Urinary bladder (tissue), 4 donors: ENCODE results near the gene EPS8L2. TPM values are rescaled to one million over a fixed set of nuclear protein-coding genes. Genes with fewer than 3 reads are reported as not detected.

Source experiments
- DNase-seq: peaks from one replicate; pipeline ENCODE4 v3.0.0-alpha.2; 2015; ENCODE audit errors: extremely low spot score
- H3K27ac ChIP-seq: one replicate; pipeline ENCODE4 v1.5.1; 2013; ENCODE audit warnings: low read depth, mild to moderate bottlenecking, moderate library complexity
- H3K36me3 ChIP-seq: one replicate; pipeline ENCODE4 v1.6.1; 2013; ENCODE audit warnings: mild to moderate bottlenecking, moderate library complexity; ENCODE audit not compliant: insufficient read depth
- H3K4me1 ChIP-seq: one replicate; pipeline ENCODE4 v1.6.1; 2013; ENCODE audit warnings: mild to moderate bottlenecking, moderate library complexity; ENCODE audit not compliant: insufficient read depth
- H3K4me3 ChIP-seq: one replicate; pipeline ENCODE4 v1.5.1; 2013; ENCODE audit warnings: low read depth, low read length
- WGBS: extraction: QIAGEN DNeasy Blood & Tissue Kit; methylation state at CpG from one replicate; pipeline ENCODE4 v1.1.7; 2013; 5-methylcytosine and 5-hydroxymethylcytosine counted together
- polyA plus RNA-seq: library from polyadenylated mRNA; stranded (reverse); fragments of 200-250 nt; gene quantifications from one replicate; pipeline ENCODE4 v1.2.3, GENCODE V29; 2013
- total RNA-seq: library from RNA; depleted of rRNA; stranded (reverse); fragments of >200 nt; gene quantifications from one replicate; pipeline ENCODE4 v1.2.3, GENCODE V29; 2014
- donor health status: healthy with polysubstance abuse.
- donor health status: healthy.

Gene EPS8L2
- total and polyA plus RNA-seq, 2 donors, result 12.4 to 23.2 TPM

DNA sequence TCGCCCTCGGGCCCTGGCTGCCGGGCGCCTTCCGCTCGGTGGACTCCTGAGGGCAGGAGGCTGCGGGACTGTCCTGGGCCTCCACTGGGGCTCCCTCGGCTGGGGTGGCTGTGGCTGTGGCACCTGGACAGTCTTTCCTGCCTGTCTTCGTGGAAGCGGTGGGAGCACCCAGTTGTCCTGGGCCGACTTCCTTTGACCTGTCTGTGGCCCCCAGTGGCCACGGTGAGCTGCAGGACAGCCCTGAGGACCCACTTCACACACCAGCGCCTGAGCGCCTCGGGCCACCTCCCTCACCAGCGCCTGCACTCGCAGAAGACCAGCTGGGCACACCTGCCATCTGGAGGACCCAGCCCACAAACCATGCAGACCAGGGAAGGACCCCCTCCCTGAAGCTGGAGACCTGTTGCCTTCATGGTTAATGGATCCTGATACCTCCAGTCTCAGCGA is 1.8 kb upstream of the EPS8L2 start:
- Histone ChIP-seq H3K4me1 (no peaks in the 10 kb centered on the region), H3K36me3 (no peaks in the 10 kb centered on the region), H3K27ac (peak overlapping the region; percentile 74), H3K4me3 (no peak overlapping the region)
- 88% methylated on average over 18 of the region's 18 CpGs for WGBS
- DNase-seq, result no peak

DNA sequence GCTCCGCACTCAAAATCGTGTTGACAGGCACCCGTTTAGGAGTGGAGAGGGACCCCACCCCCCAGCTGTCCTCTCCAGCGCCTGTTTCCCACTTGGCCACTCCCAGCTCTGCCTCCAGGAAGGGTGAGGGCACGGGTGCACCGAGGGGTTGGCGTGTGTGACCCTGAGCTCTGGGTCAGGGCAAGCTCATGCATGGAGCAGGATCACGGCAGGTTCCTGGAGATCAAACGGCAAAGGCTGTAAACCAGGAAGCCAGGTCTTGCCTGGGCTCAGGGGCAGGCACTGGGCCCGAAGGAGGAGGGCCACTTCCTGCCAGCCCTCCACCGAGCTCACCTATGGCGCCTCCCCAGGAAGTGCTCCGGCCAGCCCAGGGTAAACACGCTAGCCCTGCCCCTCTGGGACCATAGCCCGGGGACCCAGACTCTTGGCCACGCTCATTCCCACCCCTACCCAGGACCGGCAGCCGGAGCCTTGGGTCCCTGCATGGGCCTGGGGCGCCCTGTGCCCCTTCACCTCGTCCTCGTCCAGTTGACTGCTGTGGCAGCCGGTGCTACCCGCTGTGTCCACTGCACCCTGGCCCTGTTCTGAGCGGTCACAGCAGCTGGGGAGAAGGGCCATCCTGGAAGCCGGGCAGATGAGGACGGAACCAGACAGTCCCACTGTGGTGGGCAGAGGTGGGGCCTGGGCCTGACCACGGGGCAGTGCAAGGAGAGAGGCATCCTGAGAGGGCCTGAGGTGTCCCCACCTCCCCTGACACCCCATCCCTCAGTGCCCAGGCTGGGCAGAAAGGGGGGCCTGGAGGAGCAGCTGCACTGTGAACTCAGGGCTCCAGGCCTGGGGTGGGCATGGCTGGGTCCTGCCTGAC is 1.0 kb upstream of the EPS8L2 start:
- H3K27ac ChIP-seq, result peak overlapping the region; percentile 74
- 67% methylated on average over 27 of the region's 27 CpGs for whole genome bisulfite sequencing
- no peaks in the 10 kb centered on the region for H3K36me3 ChIP-seq
- DNase-seq, result no peak
- no peak overlapping the region for H3K4me3 ChIP-seq
- no peaks in the 10 kb centered on the region for H3K4me1 ChIP-seq

DNA sequence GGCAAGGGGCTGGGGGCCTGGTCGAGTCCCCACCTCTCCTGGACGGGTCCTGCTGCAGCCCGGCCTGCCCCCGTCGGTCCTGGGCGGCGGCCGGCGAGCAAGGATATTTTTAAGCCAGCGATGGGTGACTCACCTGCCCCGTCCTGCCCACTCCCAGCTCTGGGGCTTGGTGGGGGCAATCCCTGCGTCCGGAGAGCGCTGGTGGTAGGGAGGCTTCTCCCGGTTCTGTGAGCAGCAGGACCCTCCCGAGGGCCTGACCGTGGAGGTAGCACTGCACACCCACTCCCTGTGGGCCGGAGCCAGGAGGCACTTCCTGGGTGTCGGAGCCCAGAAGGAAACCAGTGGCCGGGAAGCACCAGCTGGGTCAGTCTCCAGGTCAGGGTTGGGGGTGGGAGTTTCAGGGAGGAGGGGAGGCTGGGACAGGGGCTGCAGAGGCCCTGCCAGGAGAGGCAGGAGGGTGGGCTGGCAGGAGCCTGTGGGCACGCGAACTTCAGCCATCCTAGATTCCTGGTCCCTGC is 467 bp downstream of the EPS8L2 start:
- Histone ChIP-seq H3K36me3 (peaks cover 1% of the 10 kb centered on the region), H3K4me1 (no peaks in the 10 kb centered on the region), H3K4me3 (peak overlapping the region; percentile 50), H3K27ac (peak overlapping the region; percentile 59)
- no peak for DNase-seq
- 5% methylated on average over 22 of the region's 22 CpGs for WGBS

DNA sequence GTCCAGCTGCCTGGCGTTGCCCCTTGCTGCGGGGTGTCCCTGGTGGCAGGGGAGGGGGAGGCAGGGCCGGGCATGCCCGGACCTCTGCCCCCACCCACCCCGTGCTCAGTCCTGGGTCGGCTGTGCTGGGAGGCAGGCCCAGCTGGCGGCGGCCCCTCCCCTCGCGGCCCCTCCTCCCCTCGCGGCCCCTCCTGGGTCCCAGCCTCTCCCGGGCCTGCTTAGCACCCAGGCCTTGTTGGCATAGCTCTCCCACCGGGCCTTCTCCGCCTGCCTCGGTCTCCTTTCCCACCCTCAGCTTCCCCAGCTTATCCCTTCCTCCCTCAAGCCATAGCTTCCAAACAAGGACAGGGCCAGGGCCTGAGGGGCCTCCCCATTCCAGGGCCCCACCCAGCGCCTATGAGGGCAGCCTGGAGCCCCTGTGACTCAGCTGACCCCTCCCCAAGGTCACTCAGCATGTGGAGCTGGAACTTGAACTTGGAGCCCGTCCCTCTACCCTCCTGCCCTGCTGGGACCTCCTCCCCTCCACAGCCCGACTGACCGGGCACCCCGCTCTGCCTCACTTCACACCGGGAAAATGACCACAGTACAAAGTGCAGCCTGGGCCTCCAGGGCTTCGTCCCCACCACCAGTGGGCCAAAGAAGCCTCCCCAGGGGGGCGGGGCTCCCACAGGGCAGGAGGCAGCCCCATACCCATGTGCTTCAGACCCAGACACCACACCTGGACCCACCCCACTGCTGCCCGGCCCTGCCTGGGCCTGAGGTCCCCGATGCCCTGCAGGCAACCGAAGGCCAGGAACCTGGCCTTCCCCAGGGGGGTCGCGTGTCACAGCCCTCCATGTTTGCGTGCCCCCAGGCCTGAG is 1.2 kb downstream of the EPS8L2 start:
- H3K27ac ChIP-seq, result no peak overlapping the region
- H3K36me3 ChIP-seq, result peaks cover 1% of the 10 kb centered on the region
- DNase-seq, result no peak
- 40% methylated on average over 30 of the region's 30 CpGs for WGBS
- H3K4me3 ChIP-seq, result peak overlapping the region; percentile 50
- no peaks in the 10 kb centered on the region for H3K4me1 ChIP-seq

DNA sequence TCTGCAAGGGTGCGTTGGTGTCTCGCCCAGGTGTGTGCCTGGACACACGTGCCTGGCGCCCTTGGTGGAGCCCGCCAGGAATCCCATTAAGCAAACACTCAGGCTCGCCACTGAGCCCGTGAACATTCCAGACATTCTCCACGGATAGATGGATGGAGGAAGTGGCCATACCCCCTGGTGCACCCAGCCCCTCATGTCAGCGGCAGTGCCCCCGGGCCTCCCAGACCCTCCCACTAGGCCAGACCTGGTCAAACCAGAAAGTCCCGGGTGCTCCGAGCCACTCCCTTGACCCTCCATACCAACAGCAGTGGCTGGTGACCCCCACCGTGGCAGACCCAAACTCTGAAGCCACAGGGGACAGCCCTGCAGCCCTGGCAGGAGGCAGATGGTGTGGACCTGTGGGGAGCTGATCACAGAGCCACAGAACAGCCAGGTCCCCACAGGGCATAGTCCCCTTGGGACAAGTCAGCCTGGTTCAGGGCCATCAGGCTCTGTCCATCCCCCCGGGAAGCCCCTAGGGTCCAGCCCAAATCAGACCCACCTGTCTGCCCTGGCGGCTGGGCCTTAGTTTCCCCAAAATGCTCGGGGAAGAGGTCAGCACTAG is 1.9 kb downstream of the EPS8L2 start:
- 80% methylated on average over 16 of the region's 16 CpGs for WGBS
- Histone ChIP-seq H3K36me3 (peaks cover 1% of the 10 kb centered on the region), H3K27ac (no peak overlapping the region), H3K4me1 (no peaks in the 10 kb centered on the region), H3K4me3 (no peak overlapping the region)
- no peak for DNase-seq

DNA sequence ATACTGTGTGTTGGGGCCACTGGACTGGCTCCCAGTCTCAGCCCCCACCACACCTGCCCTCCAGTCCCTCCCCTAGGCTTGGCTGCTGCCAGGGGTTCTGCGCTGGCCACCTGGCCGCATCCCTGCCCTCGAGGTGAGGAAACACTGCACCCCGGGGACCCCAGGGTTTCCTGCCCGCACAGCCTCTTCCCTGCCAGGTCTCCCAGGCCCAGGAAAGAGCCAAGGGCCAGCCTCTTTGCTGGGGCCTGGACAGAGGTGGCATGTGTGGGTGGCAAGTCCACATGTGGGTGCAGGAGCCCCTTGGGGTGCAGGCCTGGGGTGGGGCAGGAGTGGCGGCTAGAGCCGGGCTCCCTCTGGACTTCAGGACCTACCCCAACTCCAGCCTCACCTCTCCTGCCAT is 2.5 kb downstream of the EPS8L2 start:
- Histone ChIP-seq H3K27ac (no peak overlapping the region), H3K4me1 (no peaks in the 10 kb centered on the region), H3K36me3 (peaks cover 1% of the 10 kb centered on the region), H3K4me3 (no peak overlapping the region)
- DNase-seq, result no peak
- WGBS, result 77% methylated on average over 7 of the region's 7 CpGs

DNA sequence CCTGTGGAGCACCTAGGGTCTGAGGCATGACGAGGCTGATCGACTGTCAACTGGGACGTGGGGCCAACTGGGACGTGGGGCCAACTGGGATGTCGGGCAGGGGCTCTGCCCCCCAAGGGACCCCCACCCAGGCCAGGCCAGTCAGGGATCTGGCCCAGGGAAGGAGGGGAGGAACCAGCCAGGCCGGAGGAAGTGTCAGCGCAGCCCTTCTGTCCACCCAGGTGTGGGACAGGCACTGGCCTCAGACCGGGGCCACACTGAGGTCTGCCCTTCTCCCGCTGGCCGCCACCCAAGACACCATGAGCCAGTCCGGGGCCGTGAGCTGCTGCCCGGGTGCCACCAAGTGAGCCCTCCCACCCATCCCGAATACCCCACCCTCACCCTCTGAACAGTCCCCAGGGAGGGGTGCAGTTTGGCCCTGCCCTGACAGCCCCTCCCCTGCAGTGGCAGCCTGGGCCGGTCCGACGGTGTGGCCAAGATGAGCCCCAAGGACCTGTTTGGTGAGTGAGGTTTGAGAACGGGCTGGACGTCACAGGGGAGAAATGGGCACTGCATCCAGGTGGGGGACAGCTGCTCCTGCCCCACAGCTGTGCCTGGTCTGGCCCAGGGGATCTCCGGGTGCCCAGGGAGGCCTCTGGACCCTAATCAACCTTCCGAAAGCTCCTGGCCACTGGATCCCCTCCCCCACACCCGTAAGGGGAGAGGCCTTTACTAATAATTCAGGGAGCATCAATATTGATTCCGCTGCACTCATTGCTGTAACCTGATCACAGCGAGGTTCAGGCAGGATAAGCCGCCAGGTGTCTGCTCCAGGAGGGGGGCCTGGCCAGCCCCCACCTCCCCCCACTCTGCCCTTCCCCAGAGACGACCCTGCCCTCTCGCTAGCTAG is 3.3 kb downstream of the EPS8L2 start:
- H3K27ac ChIP-seq, result no peak overlapping the region
- 71% methylated on average over 27 of the region's 27 CpGs for WGBS
- no peak overlapping the region for H3K4me3 ChIP-seq
- H3K36me3 ChIP-seq, result peaks cover 1% of the 10 kb centered on the region
- DNase-seq, result no peak
- H3K4me1 ChIP-seq, result no peaks in the 10 kb centered on the region

DNA sequence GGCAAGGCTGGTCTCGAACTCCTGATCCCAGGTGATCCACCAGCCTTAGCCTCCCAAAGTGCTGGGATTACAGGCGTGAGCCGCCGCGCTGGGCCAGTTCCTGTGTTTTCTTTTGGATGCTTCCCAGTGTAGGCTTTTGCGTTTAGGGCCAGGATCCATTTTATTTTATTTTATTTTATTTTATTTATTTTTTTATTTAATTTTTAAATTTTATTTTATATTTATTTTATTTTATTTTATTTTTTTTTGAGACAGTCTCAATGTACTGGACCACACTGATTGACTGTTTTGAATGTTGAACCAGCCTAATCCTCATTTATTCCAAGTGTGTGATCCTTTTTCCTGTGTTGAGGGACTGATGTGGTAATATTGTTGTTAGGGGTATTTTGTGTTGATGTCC is 8.4 kb downstream of the EPS8L2 start:
- no peak for DNase-seq

DNA sequence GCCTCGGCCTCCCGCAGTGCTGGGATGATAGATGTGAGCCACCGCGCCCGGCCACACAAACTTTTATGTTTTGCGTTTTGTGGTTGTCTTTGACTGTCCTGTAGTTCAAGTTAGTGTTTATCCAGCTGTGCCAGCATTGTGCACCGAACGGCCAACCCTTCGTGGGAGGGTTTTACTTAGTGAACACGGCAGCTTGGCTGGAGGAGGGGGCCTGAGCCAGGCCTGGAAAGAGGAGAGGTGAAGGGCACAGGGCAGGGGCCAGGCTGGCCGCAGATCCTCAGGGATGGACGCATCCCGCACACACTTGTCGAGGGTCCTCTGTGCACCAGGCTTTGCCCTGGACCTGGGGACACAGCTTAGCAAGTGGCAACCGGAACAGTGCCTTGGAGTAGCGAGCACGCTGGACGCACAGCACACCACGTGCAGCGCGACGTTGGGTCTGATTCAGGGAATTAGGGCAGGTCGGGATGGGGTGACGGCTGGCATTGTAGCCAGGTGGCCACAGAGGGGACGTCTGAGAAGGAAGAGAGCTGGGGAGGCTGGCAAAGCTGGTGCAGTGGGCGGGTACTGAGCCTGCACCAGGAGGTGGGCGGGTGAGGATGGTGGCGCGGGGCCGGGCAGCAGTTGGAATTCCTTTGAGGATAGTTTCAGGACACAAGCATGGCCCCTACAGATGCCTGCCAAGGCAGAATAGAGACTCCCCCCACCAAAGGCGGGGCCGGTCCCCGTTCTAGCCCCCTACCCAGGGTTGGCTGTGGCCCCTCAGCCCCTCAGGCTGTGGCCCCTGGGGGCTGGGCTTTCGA is 13.4 kb downstream of the EPS8L2 start:
- H3K27ac ChIP-seq, result no peak overlapping the region
- DNase-seq, result no peak
- 83% methylated on average over 34 of the region's 34 CpGs for WGBS
- H3K36me3 ChIP-seq, result no peaks in the 10 kb centered on the region
- H3K4me3 ChIP-seq, result no peak overlapping the region
- H3K4me1 ChIP-seq, result no peaks in the 10 kb centered on the region

More for the DNA sequence above, 8.4 kb downstream of the EPS8L2 start:
- WGBS, result 97% methylated on average over 6 of the region's 6 CpGs
- Histone ChIP-seq H3K27ac (no peak overlapping the region), H3K4me3 (no peak overlapping the region), H3K36me3 (peaks cover 1% of the 10 kb centered on the region), H3K4me1 (no peaks in the 10 kb centered on the region)

DNA sequence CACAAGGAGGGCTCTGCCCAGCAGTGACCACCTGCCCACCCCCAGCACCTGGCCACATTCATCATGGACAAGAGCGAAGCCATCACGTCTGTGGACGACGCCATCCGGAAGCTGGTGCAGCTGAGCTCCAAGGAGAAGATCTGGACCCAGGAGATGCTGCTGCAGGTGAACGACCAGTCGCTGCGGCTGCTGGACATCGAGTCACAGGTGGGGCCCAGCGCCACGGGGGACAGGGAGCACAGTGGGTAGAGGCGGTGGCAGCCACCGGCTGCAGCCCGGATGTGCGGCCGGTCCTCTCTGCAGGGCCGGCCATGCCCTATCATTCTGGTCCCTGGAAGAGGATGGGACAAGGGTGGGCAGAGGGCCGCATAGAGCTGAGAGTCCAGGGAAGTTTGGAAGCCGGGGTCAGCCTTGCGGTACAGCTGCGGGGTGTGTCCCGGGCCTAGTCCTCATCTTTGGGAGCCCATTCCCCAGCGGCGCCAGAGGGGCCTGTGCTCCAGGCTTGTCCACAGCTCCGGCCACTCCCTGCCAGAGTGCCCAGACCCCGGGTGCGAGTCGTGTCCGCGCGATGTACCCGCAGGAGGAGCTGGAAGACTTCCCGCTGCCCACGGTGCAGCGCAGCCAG is 14.1 kb downstream of the EPS8L2 start:
- Histone ChIP-seq H3K36me3 (no peaks in the 10 kb centered on the region), H3K4me3 (no peak overlapping the region), H3K27ac (no peak overlapping the region), H3K4me1 (no peaks in the 10 kb centered on the region)
- 62% methylated on average over 35 of the region's 35 CpGs for WGBS
- no peak for DNase-seq

DNA sequence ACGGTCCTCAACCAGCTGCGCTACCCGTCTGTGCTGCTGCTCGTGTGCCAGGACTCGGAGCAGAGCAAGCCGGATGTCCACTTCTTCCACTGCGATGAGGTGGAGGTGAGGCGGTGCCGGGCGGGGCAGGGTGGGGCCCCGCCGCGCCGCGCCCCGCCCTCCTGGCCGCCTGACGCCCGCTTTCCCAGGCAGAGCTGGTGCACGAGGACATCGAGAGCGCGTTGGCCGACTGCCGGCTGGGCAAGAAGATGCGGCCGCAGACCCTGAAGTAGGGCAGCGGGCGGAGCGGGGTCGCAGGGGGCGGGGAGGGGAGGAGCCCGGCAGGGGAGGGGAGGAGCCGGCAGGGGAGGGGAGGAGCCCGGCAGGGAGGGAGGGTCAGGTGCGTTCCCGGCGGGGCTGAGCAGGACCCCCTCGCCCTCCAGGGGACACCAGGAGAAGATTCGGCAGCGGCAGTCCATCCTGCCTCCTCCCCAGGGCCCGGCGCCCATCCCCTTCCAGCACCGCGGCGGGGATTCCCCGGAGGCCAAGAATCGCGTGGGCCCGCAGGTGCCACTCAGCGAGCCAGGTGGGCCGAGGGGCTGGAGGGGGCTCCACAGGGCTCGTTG is 14.7 kb downstream of the EPS8L2 start:
- Histone ChIP-seq H3K4me3 (peak overlapping the region; percentile 29), H3K4me1 (no peaks in the 10 kb centered on the region), H3K36me3 (no peaks in the 10 kb centered on the region), H3K27ac (no peak overlapping the region)
- WGBS, result 12% methylated on average over 52 of the region's 53 CpGs
- no peak for DNase-seq
